Effector memory CD8-positive, alpha-beta T cell (primary cell): ENCODE measurements around the gene POMGNT2.
"Not testable (repeated sequence)": the region's sequence is repeated elsewhere in the genome, so short reads cannot be mapped to it uniquely, and the experiment has no call there.

Experiments
- ATAC-seq: fragments of 150-1000 bp; cut with Tn5 transposase; replicated peaks from 2 replicates; pipeline ENCODE4 v1.10.0; 2021; ENCODE audit warnings: mild to moderate bottlenecking, moderate library complexity
- DNase-seq, 3 experiments: peaks; one replicate each; pipeline ENCODE4 v3.0.0; 2021
- H3K27ac Mint-ChIP-seq, 2 donors: one replicate each; pipeline ENCODE4 v1.8.0; 2022; ENCODE audit warnings: mild to moderate bottlenecking in 2 of 2, mixed read lengths in 2 of 2, moderate library complexity in 2 of 2
- H3K27me3 Mint-ChIP-seq, 2 donors: one replicate each; pipeline ENCODE4 v1.8.0; 2022; ENCODE audit warnings: mixed read lengths in 2 of 2
- H3K36me3 Mint-ChIP-seq: one replicate; pipeline ENCODE4 v1.8.0; 2022; ENCODE audit warnings: mild to moderate bottlenecking, moderate library complexity, mixed read lengths; ENCODE audit not compliant: insufficient read depth
- H3K4me1 Mint-ChIP-seq, 2 donors: one replicate each; pipeline ENCODE4 v1.8.0; 2022; ENCODE audit warnings: low read depth in 2 of 2, mixed read lengths in 2 of 2
- H3K4me3 Mint-ChIP-seq, 2 donors: one replicate each; pipeline ENCODE4 v1.8.0; 2022; ENCODE audit warnings: mild to moderate bottlenecking in 2 of 2, mixed read lengths in 2 of 2, moderate library complexity in 2 of 2
- H3K9me3 Mint-ChIP-seq, 2 donors: one replicate each; pipeline ENCODE4 v1.8.0; 2022; ENCODE audit warnings: mixed read lengths in 2 of 2

POMGNT2 gene

GRCh38 chr3:43077707-43078106 lies 28.2 kb downstream of the POMGNT2 start:
- no peak overlapping the region for H3K27ac Mint-ChIP-seq
- H3K4me3 Mint-ChIP-seq = no peak overlapping the region
- peaks cover 13% of the 10 kb centered on the region for H3K36me3 Mint-ChIP-seq
- no peaks in the 10 kb centered on the region for H3K9me3 Mint-ChIP-seq
- peaks cover 0 to 1% of the 10 kb centered on the region in 2 donors for H3K4me1 Mint-ChIP-seq
- ATAC-seq (no peak), DNase-seq (no peak)
- H3K27me3 Mint-ChIP-seq = peaks cover 0 to 6% of the 10 kb centered on the region in 2 donors

GRCh38 chr3:43077261-43077660 lies 28.6 kb downstream of the POMGNT2 start:
- ATAC-seq (no peak), DNase-seq (no peak)
- H3K36me3 Mint-ChIP-seq = peaks cover 13% of the 10 kb centered on the region
- H3K9me3 Mint-ChIP-seq = no peaks in the 10 kb centered on the region
- H3K4me1 Mint-ChIP-seq = peaks cover 0 to 1% of the 10 kb centered on the region in 2 donors
- H3K27me3 Mint-ChIP-seq = peaks cover 0 to 11% of the 10 kb centered on the region in 2 donors
- no peak overlapping the region for H3K27ac Mint-ChIP-seq
- no peak overlapping the region for H3K4me3 Mint-ChIP-seq

- no peak overlapping the region for H3K4me3 Mint-ChIP-seq
These were observed 29.0 kb downstream of the POMGNT2 start for GRCh38 chr3:43076857-43077256.

GRCh38 chr3:43075904-43076661 lies 29.8 kb downstream of the POMGNT2 start:
- Mint-ChIP-seq H3K4me1 (peaks cover 1 to 2% of the 10 kb centered on the region in 2 donors), H3K27me3 (peaks cover 0 to 15% of the 10 kb centered on the region in 2 donors), H3K27ac (no peak overlapping the region), H3K36me3 (peaks cover 10% of the 10 kb centered on the region), H3K9me3 (no peaks in the 10 kb centered on the region), H3K4me3 (no peak overlapping the region)
- DNase-seq (no peak), ATAC-seq (no peak)

More at GRCh38 chr3:43076857-43077256, 29.0 kb downstream of the POMGNT2 start:
- Mint-ChIP-seq H3K27me3 (peaks cover 0 to 15% of the 10 kb centered on the region in 2 donors), H3K36me3 (peaks cover 13% of the 10 kb centered on the region), H3K9me3 (no peaks in the 10 kb centered on the region), H3K27ac (no peak overlapping the region), H3K4me1 (peaks cover 0 to 1% of the 10 kb centered on the region in 2 donors)
- DNase-seq (no peak), ATAC-seq (no peak)

- DNase-seq (no peak), ATAC-seq (no peak)
- Mint-ChIP-seq H3K36me3 (peaks cover 4% of the 10 kb centered on the region), H3K27me3 (peaks cover 0 to 15% of the 10 kb centered on the region in 2 donors), H3K4me1 (peaks cover 1 to 3% of the 10 kb centered on the region in 2 donors), H3K4me3 (no peak overlapping the region), H3K27ac (no peak overlapping the region), H3K9me3 (no peaks in the 10 kb centered on the region)
These were observed 30.8 kb downstream of the POMGNT2 start for GRCh38 chr3:43074901-43075689.

- DNase-seq = no peak
- H3K27me3 Mint-ChIP-seq = peaks cover 0 to 15% of the 10 kb centered on the region in 2 donors
- no peak overlapping the region for H3K4me3 Mint-ChIP-seq
- H3K36me3 Mint-ChIP-seq = peaks cover 1% of the 10 kb centered on the region
- peaks cover 1 to 3% of the 10 kb centered on the region in 2 donors for H3K4me1 Mint-ChIP-seq
- ATAC-seq = no peak
- no peak overlapping the region for H3K27ac Mint-ChIP-seq
- H3K9me3 Mint-ChIP-seq = no peaks in the 10 kb centered on the region
These were observed 31.4 kb downstream of the POMGNT2 start for GRCh38 chr3:43074482-43074881.

- Mint-ChIP-seq H3K36me3 (no peaks in the 10 kb centered on the region), H3K4me1 (peaks cover 1 to 3% of the 10 kb centered on the region in 2 donors), H3K9me3 (no peaks in the 10 kb centered on the region), H3K27ac (no peak overlapping the region), H3K27me3 (peaks cover 0 to 15% of the 10 kb centered on the region in 2 donors), H3K4me3 (no peak overlapping the region)
- DNase-seq (no peak), ATAC-seq (no peak)
These were observed 32.1 kb downstream of the POMGNT2 start for GRCh38 chr3:43073836-43074220.

- no peak overlapping the region for H3K4me3 Mint-ChIP-seq
- H3K4me1 Mint-ChIP-seq = peaks cover under 1 to 3% of the 10 kb centered on the region in 2 donors
- no peak overlapping the region for H3K27ac Mint-ChIP-seq
- H3K36me3 Mint-ChIP-seq = no peaks in the 10 kb centered on the region
- no peak for DNase-seq
- no peaks in the 10 kb centered on the region for H3K9me3 Mint-ChIP-seq
- H3K27me3 Mint-ChIP-seq = peaks cover 0 to 15% of the 10 kb centered on the region in 2 donors
- no peak for ATAC-seq
These were observed 32.6 kb downstream of the POMGNT2 start for GRCh38 chr3:43073116-43073835.

GRCh38 chr3:43072361-43072760 lies 33.5 kb downstream of the POMGNT2 start:
- H3K4me1 Mint-ChIP-seq = peaks cover 0 to 3% of the 10 kb centered on the region in 2 donors
- ATAC-seq (no peak), DNase-seq (no peak)
- no peak overlapping the region for H3K27ac Mint-ChIP-seq
- H3K27me3 Mint-ChIP-seq = peaks cover 0 to 15% of the 10 kb centered on the region in 2 donors
- no peak overlapping the region for H3K4me3 Mint-ChIP-seq
- H3K9me3 Mint-ChIP-seq = no peaks in the 10 kb centered on the region
- H3K36me3 Mint-ChIP-seq = no peaks in the 10 kb centered on the region

GRCh38 chr3:43071313-43071893 lies 34.5 kb downstream of the POMGNT2 start:
- H3K27me3 Mint-ChIP-seq = peaks cover 0 to 15% of the 10 kb centered on the region in 2 donors
- ATAC-seq (no peak), DNase-seq (peak; percentile 20 to 23 (median 23))
- no peaks in the 10 kb centered on the region for H3K9me3 Mint-ChIP-seq
- no peaks in the 10 kb centered on the region for H3K36me3 Mint-ChIP-seq
- no peak overlapping the region for H3K4me3 Mint-ChIP-seq
- H3K4me1 Mint-ChIP-seq = peaks cover 0 to 3% of the 10 kb centered on the region in 2 donors
- no peak overlapping the region for H3K27ac Mint-ChIP-seq

GRCh38 chr3:43070670-43071069 lies 35.2 kb downstream of the POMGNT2 start:
- H3K27me3 Mint-ChIP-seq = peaks cover 0 to 15% of the 10 kb centered on the region in 2 donors
- not testable (repeated sequence) for H3K9me3 Mint-ChIP-seq, H3K4me3 Mint-ChIP-seq, H3K27ac Mint-ChIP-seq, H3K36me3 Mint-ChIP-seq, DNase-seq, H3K4me1 Mint-ChIP-seq, ATAC-seq

GRCh38 chr3:43063114-43063513 lies 42.8 kb downstream of the POMGNT2 start:
- Mint-ChIP-seq H3K36me3 (no peaks in the 10 kb centered on the region), H3K4me1 (peaks cover 0 to 3% of the 10 kb centered on the region in 2 donors)
- ATAC-seq = no peak

GRCh38 chr3:43062564-43063040 lies 43.3 kb downstream of the POMGNT2 start:
- no peak overlapping the region for H3K27ac Mint-ChIP-seq
- no peaks in the 10 kb centered on the region for H3K9me3 Mint-ChIP-seq
- DNase-seq (no peak), ATAC-seq (no peak)
- H3K4me3 Mint-ChIP-seq = no peak overlapping the region
- H3K36me3 Mint-ChIP-seq = no peaks in the 10 kb centered on the region
- H3K27me3 Mint-ChIP-seq = peaks cover 0 to 14% of the 10 kb centered on the region in 2 donors
- peaks cover 0 to 3% of the 10 kb centered on the region in 2 donors for H3K4me1 Mint-ChIP-seq

More at GRCh38 chr3:43063114-43063513, 42.8 kb downstream of the POMGNT2 start:
- Mint-ChIP-seq H3K9me3 (no peaks in the 10 kb centered on the region), H3K27me3 (peaks cover 0 to 14% of the 10 kb centered on the region in 2 donors), H3K4me3 (no peak overlapping the region), H3K27ac (no peak overlapping the region)
- DNase-seq = no peak
